Caco-2 (cell line): Measurements from ENCODE around the gene NTHL1. TPM values are rescaled to one million over a fixed set of nuclear protein-coding genes. Genes with fewer than 3 reads are reported as not detected.

Source experiments
- BruUV-seq: library from RNA; stranded (reverse); fragments of 400-500 nt; replicated peaks from 2 replicates; lab custom pipeline; 2021; lab: Mats Ljungman, UMichigan
- CTCF ChIA-PET: fragments of 300-600 bp; sonication (Branson Sonifier 250); formaldehyde crosslinking; loops from one replicate; lab custom pipeline; 2022; ENCODE audit warnings: antibody characterized with exemption; lab: Charles Lee
- POLR2A ChIA-PET: fragments of 300-600 bp; sonication (Branson Sonifier 250); formaldehyde crosslinking; loops from one replicate; lab custom pipeline; 2022; ENCODE audit warnings: antibody characterized with exemption; lab: Charles Lee
- DNase-seq, 2 experiments: peaks; one replicate each; pipeline versions ENCODE4 v3.0.0 to v3.0.0-alpha.2; 2020 to 2022
- H3K27me3 ChIP-seq: replicated peaks from 2 replicates; pipeline ENCODE4 v1.6.0; 2011; ENCODE audit warnings: low read length; ENCODE audit not compliant: control insufficient read depth, insufficient read depth
- H3K36me3 ChIP-seq: 2 replicates; pipeline ENCODE4 v1.5.1; 2011; ENCODE audit warnings: low read length; ENCODE audit not compliant: control insufficient read depth, insufficient read depth
- H3K4me1 ChIP-seq: fragments of 250-450 bp; sonication (Bioruptor Pico); 2 replicates; pipeline ENCODE4 v1.5.1; 2020; ENCODE audit warnings: mild to moderate bottlenecking
- H3K4me3 ChIP-seq: 2 replicates; pipeline ENCODE4 v1.5.1; 2011; ENCODE audit warnings: low read depth, mild to moderate bottlenecking, control low read depth, low read length
- H3K9me3 ChIP-seq: fragments of 250-450 bp; sonication (Bioruptor Pico); 2 replicates; pipeline ENCODE4 v1.5.1; 2020; ENCODE audit warnings: mild to moderate bottlenecking, moderate library complexity
- H3K27ac Mint-ChIP-seq: one replicate; pipeline ENCODE4 v1.8.0; 2022; ENCODE audit warnings: mixed read lengths; ENCODE audit not compliant: unreplicated experiment
- H3K27me3 Mint-ChIP-seq: one replicate; pipeline ENCODE4 v1.8.0; 2022; ENCODE audit warnings: mixed read lengths; ENCODE audit not compliant: insufficient read depth, unreplicated experiment
- H3K36me3 Mint-ChIP-seq: one replicate; pipeline ENCODE4 v1.8.0; 2022; ENCODE audit warnings: mild to moderate bottlenecking, mixed read lengths; ENCODE audit not compliant: insufficient read depth, unreplicated experiment
- H3K4me1 Mint-ChIP-seq: one replicate; pipeline ENCODE4 v1.8.0; 2022; ENCODE audit warnings: low read depth, mixed read lengths; ENCODE audit not compliant: unreplicated experiment
- H3K4me3 Mint-ChIP-seq: one replicate; pipeline ENCODE4 v1.8.0; 2022; ENCODE audit warnings: mild to moderate bottlenecking, moderate library complexity, mixed read lengths; ENCODE audit not compliant: unreplicated experiment
- H3K9me3 Mint-ChIP-seq: one replicate; pipeline ENCODE4 v1.8.0; 2022; ENCODE audit warnings: mixed read lengths; ENCODE audit not compliant: unreplicated experiment
- CTCF ChIP-seq, 2 experiments: fragments of 200-600 bp in 1 of 2; IDR thresholded peaks; 1 replicate in 1 of 2; 2 replicates in 1 of 2; pipeline versions ENCODE4 v1.5.1 to v1.8.0; 2011 to 2022; ENCODE audit warnings: antibody characterized with exemption in 1 of 2, control low read depth in 1 of 2, inconsistent platforms in 1 of 2, low read depth in 1 of 2, low read length in 1 of 2, mild to moderate bottlenecking in 1 of 2, moderate library complexity in 1 of 2; ENCODE audit not compliant: insufficient read depth in 1 of 2, severe bottlenecking in 1 of 2, unreplicated experiment in 1 of 2
- intact Hi-C: fragments of 100-400 bp; cut with micrococcal nuclease; formaldehyde crosslinking; loops from one replicate; pipeline ENCODE4 v1.10.0; 2022; ENCODE audit not compliant: unreplicated experiment
- total RNA-seq: library from RNA; stranded (reverse); gene quantifications from 2 replicates; pipeline ENCODE4 v1.2.3, GENCODE V29; 2022

Gene NTHL1
- total RNA-seq, 1 experiment from 2014 or later, result 38.6 TPM

DNA sequence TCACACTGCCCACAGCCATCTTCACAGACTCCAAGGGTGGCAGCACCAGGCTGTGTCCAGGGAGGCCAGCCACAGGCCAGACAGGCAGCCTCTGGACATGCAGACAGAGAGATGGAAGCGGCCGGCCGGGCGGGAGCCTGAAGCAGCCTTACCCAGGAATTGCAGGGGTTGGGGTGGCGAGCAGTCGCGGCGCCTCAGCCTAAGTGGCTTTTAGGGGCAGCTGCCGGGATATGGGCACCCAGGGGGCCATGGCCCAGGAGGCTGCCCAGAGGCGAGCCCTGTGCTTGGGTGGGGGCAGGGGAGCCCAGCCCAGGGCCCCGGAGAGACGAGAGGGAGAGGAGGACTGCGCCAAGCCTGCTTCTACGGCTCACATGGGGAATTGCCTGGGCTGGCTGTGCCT, 22.4 kb downstream of the NTHL1 start:
- POLR2A ChIA-PET, result no interaction called here
- no peaks in the 10 kb centered on the region for H3K27me3 ChIP-seq
- intact Hi-C loops, result no loop called here

GRCh38 chr16:2024032-2024420, 23.6 kb downstream of the NTHL1 start:
- intact Hi-C loops, result no loop called here
- TF ChIP-seq CTCF (IDR thresholded peaks at IDR 0.05; ENCODE audit: insufficient read depth in 1 of 2, low read depth in 1 of 2, low read length in 1 of 2, severe bottlenecking in 1 of 2, unreplicated experiment in 1 of 2), result no peak
- no peaks in the 10 kb centered on the region for H3K36me3 Mint-ChIP-seq
- BruUV-seq, result no TSS peak
- POLR2A ChIA-PET, result no interaction called here
- H3K9me3 ChIP-seq, result no peaks in the 10 kb centered on the region
- CTCF ChIA-PET, result interaction anchor here (0.5 to 2.8 kb wide), 5 partner anchors 20 to 659 kb away, joined by 3 to 13 read pairs (median 5); no protein-coding TSS in a partner anchor
- DNase-seq, result no peak
- H3K4me3 Mint-ChIP-seq, result peak overlapping the region; percentile 65
- no peaks in the 10 kb centered on the region for H3K27me3 ChIP-seq
- no peak overlapping the region for H3K4me3 ChIP-seq
- peaks cover 17% of the 10 kb centered on the region for H3K4me1 ChIP-seq
- H3K27ac Mint-ChIP-seq, result no peak overlapping the region
- no peaks in the 10 kb centered on the region for H3K36me3 ChIP-seq
- no peaks in the 10 kb centered on the region for H3K9me3 Mint-ChIP-seq
- no peaks in the 10 kb centered on the region for H3K27me3 Mint-ChIP-seq
- peaks cover 18% of the 10 kb centered on the region for H3K4me1 Mint-ChIP-seq

More for the DNA sequence above, 22.4 kb downstream of the NTHL1 start:
- H3K27me3 Mint-ChIP-seq, result no peaks in the 10 kb centered on the region
- H3K4me1 ChIP-seq, result peaks cover 17% of the 10 kb centered on the region
- no TSS peak for BruUV-seq
- no peaks in the 10 kb centered on the region for H3K36me3 ChIP-seq
- no peak overlapping the region for H3K27ac Mint-ChIP-seq
- no peak for TF ChIP-seq CTCF (IDR thresholded peaks at IDR 0.05; ENCODE audit: insufficient read depth in 1 of 2, low read depth in 1 of 2, low read length in 1 of 2, severe bottlenecking in 1 of 2, unreplicated experiment in 1 of 2)
- H3K36me3 Mint-ChIP-seq, result no peaks in the 10 kb centered on the region
- H3K4me3 Mint-ChIP-seq, result peak overlapping the region; percentile 73
- no peak overlapping the region for H3K4me3 ChIP-seq
- CTCF ChIA-PET, result no interaction called here
- peaks cover 18% of the 10 kb centered on the region for H3K4me1 Mint-ChIP-seq
- no peaks in the 10 kb centered on the region for H3K9me3 ChIP-seq
- no peak for DNase-seq
- no peaks in the 10 kb centered on the region for H3K9me3 Mint-ChIP-seq

GRCh38 chr16:2023092-2024031, 24.3 kb downstream of the NTHL1 start:
- POLR2A ChIA-PET, result interaction anchor here (0.6 to 0.9 kb wide), 3 partner anchors 59 to 171 kb away, joined by 4 to 7 read pairs (median 4); partner anchors contain the start of genes RPS2 and TRAF7
- no peaks in the 10 kb centered on the region for H3K27me3 Mint-ChIP-seq
- DNase-seq, result peak; percentile 85 to 93

More at GRCh38 chr16:2023092-2024031, 24.3 kb downstream of the NTHL1 start:
- Histone ChIP-seq H3K9me3 (no peaks in the 10 kb centered on the region), H3K36me3 (no peaks in the 10 kb centered on the region), H3K4me3 (peak overlapping the region; percentile 25), H3K4me1 (peaks cover 17% of the 10 kb centered on the region), H3K27me3 (no peaks in the 10 kb centered on the region)
- CTCF ChIA-PET, result interaction anchor here (0.5 to 2.8 kb wide), 9 partner anchors 20 to 946 kb away, joined by 3 to 14 read pairs (median 5); partner anchors contain the start of genes NTHL1, PAQR4 and TSC2
- Mint-ChIP-seq H3K4me3 (peak overlapping the region; percentile 74), H3K9me3 (no peaks in the 10 kb centered on the region), H3K36me3 (no peaks in the 10 kb centered on the region), H3K27ac (no peak overlapping the region), H3K4me1 (peaks cover 18% of the 10 kb centered on the region)
- TF ChIP-seq CTCF (IDR thresholded peaks at IDR 0.05; ENCODE audit: insufficient read depth in 1 of 2, low read depth in 1 of 2, low read length in 1 of 2, severe bottlenecking in 1 of 2, unreplicated experiment in 1 of 2), result peak; percentile 90 to 95
- no TSS peak for BruUV-seq
- intact Hi-C loops, result loop anchor here (1.0 to 2.0 kb wide), 3 partner anchors 23 to 68 kb away; partner anchors contain the start of genes NTHL1 and TSC2
